ENCODE measurements around the gene EPHB1.

Gene EPHB1

DNA sequence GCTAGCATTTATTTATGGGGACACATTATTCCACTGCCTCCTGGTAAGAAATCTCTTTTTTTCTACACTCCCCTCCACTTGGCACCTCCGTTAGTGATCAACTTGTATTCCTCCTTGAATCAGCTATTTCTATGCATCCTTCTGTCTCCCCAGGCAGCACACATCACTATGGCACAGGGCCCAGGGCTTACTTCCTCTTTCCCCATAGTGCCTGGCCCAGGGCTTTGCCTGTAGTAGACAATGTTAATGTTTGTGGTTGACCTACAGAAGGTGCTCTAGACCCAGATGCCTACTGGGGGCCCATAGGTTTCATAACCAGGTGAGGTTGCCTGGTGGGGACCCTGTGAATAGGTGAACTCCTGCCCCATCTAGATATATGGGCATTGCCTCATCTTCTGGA lies 44.9 kb downstream of the EPHB1 start:
- no peak for DNase-seq (ENCODE audit: low spot score)
- Histone ChIP-seq H2BK5ac (ENCODE audit: low read length) (no peak overlapping the region), H3K4me1 (ENCODE audit: control insufficient read depth in 2 of 2, insufficient read depth in 1 of 2, low read depth in 1 of 2, low read length in 2 of 2) (no peaks in the 10 kb centered on the region), H2BK15ac (ENCODE audit: low read length) (no peak overlapping the region), H3K27me3 (ENCODE audit: control insufficient read depth in 3 of 3, insufficient read depth in 3 of 3, low read depth in 1 of 3, low read length in 3 of 3) (no peaks in the 10 kb centered on the region), H3K36me3 (replicated peaks in 1 of 2; ENCODE audit: control insufficient read depth in 2 of 2, insufficient read depth in 2 of 2, low read length in 2 of 2) (no peaks in the 10 kb centered on the region), H3K18ac (ENCODE audit: low read length) (no peak overlapping the region), H2AFZ (ENCODE audit: low read length) (no peak overlapping the region), H3K4me2 (ENCODE audit: insufficient read depth, low read length, poor library complexity, severe bottlenecking) (no peak overlapping the region), H2BK120ac (ENCODE audit: low read depth, low read length) (no peak overlapping the region), H3K27ac (replicated peaks; ENCODE audit: low read length) (no peak overlapping the region), H3K4me3 (ENCODE audit: low read length in 2 of 2) (no peak overlapping the region), H4K8ac (ENCODE audit: low read depth, low read length) (no peak overlapping the region), H3K79me1 (ENCODE audit: low read depth, low read length) (no peaks in the 10 kb centered on the region), H3K23ac (ENCODE audit: low read depth, low read length, poor library complexity) (no peak overlapping the region), H2AK5ac (ENCODE audit: low read depth, low read length) (no peak overlapping the region), H3K9ac (ENCODE audit: low read depth, low read length, poor library complexity) (no peak overlapping the region), H2BK12ac (ENCODE audit: low read length) (no peak overlapping the region), H3K9me3 (replicated peaks in 1 of 2; ENCODE audit: control insufficient read depth in 2 of 2, insufficient read depth in 1 of 2, low read depth in 1 of 2, low read length in 2 of 2) (no peaks in the 10 kb centered on the region), H4K91ac (ENCODE audit: low read depth, low read length, poor library complexity) (no peak overlapping the region), H3K14ac (ENCODE audit: low read length) (no peak overlapping the region), H3K4ac (ENCODE audit: low read length) (no peak overlapping the region)
- WGBS, 2 donors (ENCODE audit: extremely low coverage in 2 of 2, insufficient read length in 2 of 2, insufficient replicate concordance in 1 of 2), result no CpG with 5 or more reads among the region's 1 CpG

DNA sequence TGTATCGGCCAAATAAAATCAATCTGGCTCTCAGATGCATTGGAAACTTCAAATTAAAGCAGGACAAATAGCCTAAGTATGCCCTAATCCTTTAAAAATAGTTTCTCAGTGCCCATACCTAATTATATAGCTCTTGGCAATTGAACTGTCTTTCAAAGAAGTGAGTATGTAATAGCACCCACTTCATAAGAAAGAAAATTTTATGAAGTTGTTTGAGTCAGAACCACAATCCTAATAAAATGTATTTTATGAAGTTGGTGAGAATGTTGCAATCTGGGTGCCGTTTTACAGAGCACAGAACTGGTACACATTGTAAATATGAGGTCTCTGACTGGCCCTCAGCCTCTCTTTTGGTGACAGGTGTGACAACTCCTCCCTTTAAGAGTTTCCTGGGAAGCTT lies 45.4 kb downstream of the EPHB1 start:
- H3K27me3 ChIP-seq (ENCODE audit: control insufficient read depth in 3 of 3, insufficient read depth in 3 of 3, low read depth in 1 of 3, low read length in 3 of 3), result no peaks in the 10 kb centered on the region
- H2BK5ac ChIP-seq (ENCODE audit: low read length), result no peak overlapping the region

DNA sequence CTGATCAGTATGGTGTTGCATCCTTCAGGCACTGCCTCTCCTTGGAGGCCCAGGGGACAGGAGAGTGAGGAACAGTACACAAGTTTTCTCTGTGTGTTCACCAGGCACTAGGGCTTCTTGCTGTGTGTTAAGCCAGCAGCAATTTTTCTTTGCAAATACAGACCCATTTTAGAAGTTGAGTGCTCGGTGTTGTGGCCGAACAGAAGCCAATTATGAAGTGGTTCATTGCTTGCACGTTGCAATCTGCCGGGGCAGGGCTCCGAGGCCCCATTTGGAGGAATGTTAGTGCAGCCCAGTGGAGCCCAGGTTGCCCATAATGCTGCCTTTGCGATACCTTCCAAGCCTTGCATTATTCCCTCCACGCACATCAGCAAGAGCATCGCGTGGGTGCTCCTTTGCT lies 51.0 kb downstream of the EPHB1 start:
- no peak for DNase-seq (ENCODE audit: low spot score)
- Histone ChIP-seq H4K91ac (ENCODE audit: low read depth, low read length, poor library complexity) (no peak overlapping the region), H3K9ac (ENCODE audit: low read depth, low read length, poor library complexity) (no peak overlapping the region), H2BK12ac (ENCODE audit: low read length) (no peak overlapping the region), H3K4me3 (ENCODE audit: low read length in 2 of 2) (no peak overlapping the region), H3K18ac (ENCODE audit: low read length) (no peak overlapping the region), H3K36me3 (replicated peaks in 1 of 2; ENCODE audit: control insufficient read depth in 2 of 2, insufficient read depth in 2 of 2, low read length in 2 of 2) (no peaks in the 10 kb centered on the region), H3K4me1 (ENCODE audit: control insufficient read depth in 2 of 2, insufficient read depth in 1 of 2, low read depth in 1 of 2, low read length in 2 of 2) (peaks cover 0 to 2% of the 10 kb centered on the region in 2 donors), H3K27me3 (ENCODE audit: control insufficient read depth in 3 of 3, insufficient read depth in 3 of 3, low read depth in 1 of 3, low read length in 3 of 3) (no peaks in the 10 kb centered on the region), H2BK15ac (ENCODE audit: low read length) (no peak overlapping the region), H3K79me1 (ENCODE audit: low read depth, low read length) (no peaks in the 10 kb centered on the region), H2BK5ac (ENCODE audit: low read length) (no peak overlapping the region), H2AK5ac (ENCODE audit: low read depth, low read length) (no peak overlapping the region), H3K23ac (ENCODE audit: low read depth, low read length, poor library complexity) (no peak overlapping the region), H3K4me2 (ENCODE audit: insufficient read depth, low read length, poor library complexity, severe bottlenecking) (no peak overlapping the region), H3K4ac (ENCODE audit: low read length) (no peak overlapping the region), H3K14ac (ENCODE audit: low read length) (no peak overlapping the region), H2AFZ (ENCODE audit: low read length) (no peak overlapping the region), H2BK120ac (ENCODE audit: low read depth, low read length) (no peak overlapping the region), H4K8ac (ENCODE audit: low read depth, low read length) (no peak overlapping the region), H3K9me3 (replicated peaks in 1 of 2; ENCODE audit: control insufficient read depth in 2 of 2, insufficient read depth in 1 of 2, low read depth in 1 of 2, low read length in 2 of 2) (no peaks in the 10 kb centered on the region), H3K27ac (replicated peaks; ENCODE audit: low read length) (no peak overlapping the region)
- no CpG with 5 or more reads among the region's 9 CpGs for WGBS, 2 donors (ENCODE audit: extremely low coverage in 2 of 2, insufficient read length in 2 of 2, insufficient replicate concordance in 1 of 2)

More for the DNA sequence above, 45.4 kb downstream of the EPHB1 start:
- H3K4me3 ChIP-seq (ENCODE audit: low read length in 2 of 2), result no peak overlapping the region
- no peak overlapping the region for H3K9ac ChIP-seq (ENCODE audit: low read depth, low read length, poor library complexity)
- no CpG with 5 or more reads among the region's 2 CpGs for WGBS, 2 donors (ENCODE audit: extremely low coverage in 2 of 2, insufficient read length in 2 of 2, insufficient replicate concordance in 1 of 2)
- H2AK5ac ChIP-seq (ENCODE audit: low read depth, low read length), result no peak overlapping the region
- no peak overlapping the region for H3K18ac ChIP-seq (ENCODE audit: low read length)
- H4K91ac ChIP-seq (ENCODE audit: low read depth, low read length, poor library complexity), result no peak overlapping the region
- H3K36me3 ChIP-seq (replicated peaks in 1 of 2; ENCODE audit: control insufficient read depth in 2 of 2, insufficient read depth in 2 of 2, low read length in 2 of 2), result no peaks in the 10 kb centered on the region
- no peaks in the 10 kb centered on the region for H3K79me1 ChIP-seq (ENCODE audit: low read depth, low read length)
- no peak overlapping the region for H2BK12ac ChIP-seq (ENCODE audit: low read length)
- H3K14ac ChIP-seq (ENCODE audit: low read length), result no peak overlapping the region
- no peak overlapping the region for H2BK120ac ChIP-seq (ENCODE audit: low read depth, low read length)
- no peak overlapping the region for H2BK15ac ChIP-seq (ENCODE audit: low read length)
- H3K4ac ChIP-seq (ENCODE audit: low read length), result no peak overlapping the region
- H3K27ac ChIP-seq (replicated peaks; ENCODE audit: low read length), result no peak overlapping the region
- H3K4me2 ChIP-seq (ENCODE audit: insufficient read depth, low read length, poor library complexity, severe bottlenecking), result no peak overlapping the region
- H3K4me1 ChIP-seq (ENCODE audit: control insufficient read depth in 2 of 2, insufficient read depth in 1 of 2, low read depth in 1 of 2, low read length in 2 of 2), result no peaks in the 10 kb centered on the region
- H2AFZ ChIP-seq (ENCODE audit: low read length), result no peak overlapping the region
- no peak overlapping the region for H3K23ac ChIP-seq (ENCODE audit: low read depth, low read length, poor library complexity)
- no peaks in the 10 kb centered on the region for H3K9me3 ChIP-seq (replicated peaks in 1 of 2; ENCODE audit: control insufficient read depth in 2 of 2, insufficient read depth in 1 of 2, low read depth in 1 of 2, low read length in 2 of 2)
- no peak for DNase-seq (ENCODE audit: low spot score)
- H4K8ac ChIP-seq (ENCODE audit: low read depth, low read length), result no peak overlapping the region

DNA sequence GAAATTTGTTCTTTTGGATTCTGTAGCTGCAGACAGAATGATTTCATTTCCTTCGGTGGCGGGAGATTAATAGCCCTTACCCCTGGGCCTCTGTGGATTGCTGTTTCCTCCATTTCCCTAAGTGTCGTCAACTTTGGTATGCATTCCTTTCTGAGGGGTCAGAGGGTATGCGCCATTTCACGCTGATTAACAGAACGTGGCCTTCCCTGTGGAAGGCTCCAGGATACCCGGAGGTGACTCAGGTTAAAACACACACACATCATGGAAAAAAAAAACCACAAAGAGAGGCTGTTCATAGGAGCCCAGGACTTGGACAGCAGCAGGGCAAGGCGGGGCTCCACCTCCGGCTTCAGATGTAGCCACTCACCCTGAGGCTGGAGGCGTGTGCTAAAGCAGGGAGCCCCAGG lies 51.9 kb downstream of the EPHB1 start:
- Histone ChIP-seq H3K23ac (ENCODE audit: low read depth, low read length, poor library complexity) (no peak overlapping the region), H3K9me3 (replicated peaks in 1 of 2; ENCODE audit: control insufficient read depth in 2 of 2, insufficient read depth in 1 of 2, low read depth in 1 of 2, low read length in 2 of 2) (no peaks in the 10 kb centered on the region), H3K4me1 (ENCODE audit: control insufficient read depth in 2 of 2, insufficient read depth in 1 of 2, low read depth in 1 of 2, low read length in 2 of 2) (peaks cover 0 to 2% of the 10 kb centered on the region in 2 donors), H3K4ac (ENCODE audit: low read length) (no peak overlapping the region), H3K14ac (ENCODE audit: low read length) (no peak overlapping the region), H3K79me1 (ENCODE audit: low read depth, low read length) (no peaks in the 10 kb centered on the region), H2AK5ac (ENCODE audit: low read depth, low read length) (no peak overlapping the region), H2BK120ac (ENCODE audit: low read depth, low read length) (no peak overlapping the region), H3K4me3 (ENCODE audit: low read length in 2 of 2) (no peak overlapping the region), H2BK15ac (ENCODE audit: low read length) (no peak overlapping the region), H3K9ac (ENCODE audit: low read depth, low read length, poor library complexity) (no peak overlapping the region), H3K4me2 (ENCODE audit: insufficient read depth, low read length, poor library complexity, severe bottlenecking) (no peak overlapping the region), H3K27me3 (ENCODE audit: control insufficient read depth in 3 of 3, insufficient read depth in 3 of 3, low read depth in 1 of 3, low read length in 3 of 3) (no peaks in the 10 kb centered on the region), H2BK5ac (ENCODE audit: low read length) (no peak overlapping the region), H2BK12ac (ENCODE audit: low read length) (no peak overlapping the region), H4K8ac (ENCODE audit: low read depth, low read length) (no peak overlapping the region), H2AFZ (ENCODE audit: low read length) (no peak overlapping the region), H3K36me3 (replicated peaks in 1 of 2; ENCODE audit: control insufficient read depth in 2 of 2, insufficient read depth in 2 of 2, low read length in 2 of 2) (no peaks in the 10 kb centered on the region), H4K91ac (ENCODE audit: low read depth, low read length, poor library complexity) (no peak overlapping the region), H3K18ac (ENCODE audit: low read length) (no peak overlapping the region), H3K27ac (replicated peaks; ENCODE audit: low read length) (no peak overlapping the region)
- no peak for DNase-seq (ENCODE audit: low spot score)
- WGBS, 2 donors (ENCODE audit: extremely low coverage in 2 of 2, insufficient read length in 2 of 2, insufficient replicate concordance in 1 of 2), result no CpG with 5 or more reads among the region's 10 CpGs
